Putamen (tissue), 1 donor: ENCODE results near the gene EFL1.

Experiments used
- DNase-seq: peaks from one replicate; pipeline ENCODE4 v3.0.0-alpha.2; 2016; ENCODE audit warnings: low spot score

Gene EFL1

GRCh38 chr15:82150645-82151044 is 111.9 kb downstream of the EFL1 start:
- no peak for DNase-seq

GRCh38 chr15:82146990-82147461 is 115.5 kb downstream of the EFL1 start:
- DNase-seq: no peak

- no peak for DNase-seq
These were observed 116.0 kb downstream of the EFL1 start for GRCh38 chr15:82146576-82146975.

- no peak for DNase-seq
These were observed 118.8 kb downstream of the EFL1 start for GRCh38 chr15:82143390-82144385.

- DNase-seq: no peak
These were observed 121.6 kb downstream of the EFL1 start for GRCh38 chr15:82140886-82141285.

GRCh38 chr15:82139823-82140268 is 122.7 kb downstream of the EFL1 start:
- peak; percentile 38 for DNase-seq

GRCh38 chr15:82138306-82138705 is 124.2 kb downstream of the EFL1 start:
- no peak for DNase-seq

- no peak for DNase-seq
These were observed 125.3 kb downstream of the EFL1 start for GRCh38 chr15:82137261-82137660.

GRCh38 chr15:82136120-82136519 is 126.4 kb downstream of the EFL1 start:
- no peak for DNase-seq

- DNase-seq: no peak
These were observed 126.9 kb downstream of the EFL1 start for GRCh38 chr15:82135638-82136037.

- no peak for DNase-seq
These were observed 128.1 kb downstream of the EFL1 start for GRCh38 chr15:82134461-82134860.

GRCh38 chr15:82133251-82133650 is 129.3 kb downstream of the EFL1 start:
- no peak for DNase-seq

GRCh38 chr15:82132742-82133141 is 129.8 kb downstream of the EFL1 start:
- no peak for DNase-seq

GRCh38 chr15:82132096-82132495 is 130.4 kb downstream of the EFL1 start:
- no peak for DNase-seq

- no peak for DNase-seq
These were observed 132.3 kb downstream of the EFL1 start for GRCh38 chr15:82130248-82130647.

GRCh38 chr15:82129761-82130160 is 132.8 kb downstream of the EFL1 start:
- DNase-seq: no peak

GRCh38 chr15:82129149-82129692 is 133.3 kb downstream of the EFL1 start:
- no peak for DNase-seq

- no peak for DNase-seq
These were observed 134.0 kb downstream of the EFL1 start for GRCh38 chr15:82128401-82129148.

- no peak for DNase-seq
These were observed 135.0 kb downstream of the EFL1 start for GRCh38 chr15:82127581-82127980.

- DNase-seq: no peak
These were observed 136.2 kb downstream of the EFL1 start for GRCh38 chr15:82126346-82126745.

GRCh38 chr15:82124331-82125263 is 137.9 kb downstream of the EFL1 start:
- no peak for DNase-seq
